Midbrain (tissue), 1 donor: ENCODE measurements around the gene HSD17B10.
"Not testable (repeated sequence)": the region's sequence is repeated elsewhere in the genome, so short reads cannot be mapped to it uniquely, and the experiment has no call there.

Experiments
- DNase-seq: peaks from one replicate; lab custom pipeline; 2025; lab: John Stamatoyannopoulos, UW

HSD17B10 gene

GRCh38 chrX:53433651-53434639, at the start of gene HSD17B10:
Gene HSD17B10, minus strand, starts transcription at chrX:53434370. Its CDS starts 25 bp downstream, at chrX:53434345.
- peak; percentile 82 for DNase-seq

GRCh38 chrX:53483416-53483815, 49.2 kb upstream of the HSD17B10 start:
- DNase-seq = no peak

DNA sequence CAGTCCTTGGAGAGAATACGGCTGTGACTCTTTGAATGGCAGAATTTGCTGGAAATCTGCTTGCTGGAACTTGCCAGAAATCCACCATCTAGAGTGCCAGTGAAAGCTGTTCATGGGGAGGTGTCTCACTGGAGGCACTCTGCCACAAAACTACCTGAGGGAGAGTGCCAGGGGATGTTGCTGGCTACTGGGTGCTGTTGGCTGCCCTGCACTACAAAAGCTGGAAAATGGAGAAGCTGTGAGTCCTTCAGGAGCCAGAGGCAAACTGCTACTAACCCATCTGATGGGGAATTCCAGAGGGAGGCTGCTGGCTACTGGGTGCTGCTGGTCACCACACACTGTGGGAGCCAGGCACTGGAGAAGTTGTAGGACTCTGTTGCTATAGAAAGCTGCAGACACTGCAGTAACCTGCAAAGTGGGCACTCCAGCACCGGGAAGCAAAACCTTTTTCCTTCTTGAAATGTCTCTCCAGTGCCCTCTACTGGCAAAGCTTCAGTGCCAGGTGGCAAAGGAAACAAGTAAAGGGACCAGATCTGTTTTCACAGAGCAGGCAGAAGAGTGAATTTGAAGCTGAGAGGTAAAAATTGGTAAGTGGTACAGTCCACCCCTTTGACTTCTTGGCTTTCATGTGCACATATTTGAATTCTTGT, 47.8 kb upstream of the HSD17B10 start:
- peak; percentile 42 for DNase-seq

GRCh38 chrX:53481093-53481492, 46.9 kb upstream of the HSD17B10 start:
- DNase-seq = no peak

DNA sequence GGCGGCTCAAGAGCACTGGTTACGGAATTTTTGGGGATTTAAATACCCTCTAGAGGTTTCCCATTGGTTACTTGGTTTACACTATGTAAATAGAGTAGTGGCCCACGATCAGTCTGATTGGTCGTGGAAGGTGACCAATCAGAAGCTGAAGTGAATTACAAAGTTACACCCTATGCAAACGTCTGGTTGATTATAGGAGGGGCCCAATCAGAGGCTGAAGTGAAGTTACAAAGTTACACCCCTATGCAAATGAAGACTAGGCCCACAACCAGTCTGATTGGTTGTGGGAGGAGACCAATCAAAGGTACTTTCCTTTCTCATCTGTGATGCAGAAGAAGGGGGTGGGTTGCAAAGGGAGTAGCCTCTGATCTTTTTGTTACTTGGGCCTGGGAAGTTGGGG, 45.1 kb upstream of the HSD17B10 start:
- no peak for DNase-seq

- DNase-seq = no peak
Observed at GRCh38 chrX:53476371-53476770, 42.2 kb upstream of the HSD17B10 start.

GRCh38 chrX:53474707-53475106, 40.5 kb upstream of the HSD17B10 start:
- no peak for DNase-seq

DNA sequence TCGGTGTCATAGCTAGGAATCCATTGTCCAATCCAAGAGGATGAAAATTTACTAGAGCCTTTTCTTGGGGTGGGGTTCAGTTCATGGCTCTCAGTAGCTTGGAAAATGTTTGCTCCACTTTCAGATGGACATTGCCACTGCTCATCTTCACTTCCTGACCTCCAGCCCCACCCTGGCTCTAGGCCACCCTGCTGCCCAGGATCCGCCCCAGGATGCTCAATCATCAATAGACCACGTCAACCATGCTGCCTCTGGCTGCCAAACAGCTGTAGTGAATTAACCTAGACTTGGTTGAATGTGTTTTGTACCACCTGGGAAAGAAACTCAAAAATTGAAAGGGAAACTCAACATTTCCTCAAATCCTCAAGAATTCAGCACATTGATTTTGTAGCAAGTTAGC, 37.2 kb upstream of the HSD17B10 start:
- DNase-seq = no peak

DNA sequence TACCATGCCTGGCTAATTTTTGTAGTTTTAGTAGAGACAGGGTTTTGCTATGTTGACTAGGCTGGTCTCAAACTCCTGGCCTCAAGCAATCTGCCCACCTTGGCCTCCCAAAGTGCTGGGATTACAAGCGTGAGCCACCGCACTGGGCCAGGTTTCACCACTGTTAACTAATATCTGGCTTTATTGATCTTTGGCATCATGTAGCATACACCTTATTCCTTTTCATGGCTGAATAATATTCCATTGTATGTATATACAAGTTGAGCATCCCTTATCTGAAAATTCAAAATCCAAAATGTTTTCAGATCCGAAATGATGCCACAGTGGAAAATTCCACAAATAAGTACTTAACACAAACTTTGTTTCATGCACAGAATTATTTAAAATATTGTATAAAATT, 34.5 kb upstream of the HSD17B10 start:
- DNase-seq = not testable (repeated sequence)

GRCh38 chrX:53458082-53458481, 23.9 kb upstream of the HSD17B10 start:
- DNase-seq = no peak

DNA sequence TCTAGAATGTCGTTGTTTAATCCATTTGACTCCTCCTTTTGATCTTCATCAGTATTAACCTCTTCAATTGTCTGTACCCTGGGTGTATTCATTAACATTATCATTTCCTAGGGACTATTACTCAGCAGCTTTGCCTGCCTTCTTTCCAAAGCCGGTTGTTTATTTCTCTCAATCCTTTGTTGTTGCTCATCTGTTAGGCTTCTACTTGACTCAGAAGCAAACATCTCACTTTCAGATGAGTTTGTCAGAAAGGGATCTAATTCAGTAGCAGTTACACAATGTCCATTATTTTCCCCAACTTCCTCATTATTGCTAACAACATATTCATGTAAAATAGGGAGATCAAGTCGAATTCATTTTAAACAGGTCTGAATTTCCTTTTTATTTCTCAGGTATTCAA, 22.1 kb upstream of the HSD17B10 start:
- no peak for DNase-seq

DNA sequence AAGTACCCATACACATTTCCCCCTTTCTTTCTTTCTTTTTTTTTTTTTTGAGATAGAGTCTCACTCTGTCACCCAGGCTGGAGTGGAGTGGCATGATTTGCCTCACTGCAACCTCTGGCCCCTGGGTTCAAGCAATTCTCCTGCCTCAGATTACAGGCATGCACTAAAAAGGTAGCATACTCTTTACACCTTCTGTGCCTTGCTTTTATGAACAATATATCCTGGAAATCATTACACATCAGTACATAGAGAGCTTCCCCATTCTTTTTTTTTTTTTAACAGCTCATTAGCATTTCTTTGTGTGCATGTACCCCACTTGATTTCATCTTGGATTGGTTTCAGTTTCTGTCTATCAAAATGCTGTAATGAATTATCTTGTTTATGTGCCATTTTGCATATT, 18.6 kb upstream of the HSD17B10 start:
- DNase-seq = no peak

- no peak for DNase-seq
Observed at GRCh38 chrX:53449632-53450031, 15.5 kb upstream of the HSD17B10 start.

DNA sequence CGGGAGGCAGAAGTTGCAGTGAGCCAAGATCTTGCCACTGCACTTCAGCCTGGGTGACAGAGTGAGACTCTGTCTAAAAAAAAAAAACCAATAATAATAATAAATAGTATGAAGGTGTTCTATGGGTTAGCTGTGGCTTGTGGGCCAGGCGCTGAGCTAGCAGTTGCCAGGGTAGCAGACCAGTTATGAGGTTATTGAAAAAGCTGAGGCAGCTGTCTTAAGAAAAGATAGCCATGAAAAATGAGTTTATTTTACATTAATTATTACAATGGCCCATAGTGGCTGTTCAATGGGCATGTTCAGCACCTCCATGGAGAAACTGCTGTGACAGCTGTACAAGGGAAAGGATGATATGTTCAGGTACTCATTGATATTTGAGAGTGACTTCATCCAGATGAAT, 13.3 kb upstream of the HSD17B10 start:
- no peak for DNase-seq

- DNase-seq = no peak
Observed at GRCh38 chrX:53445977-53446376, 11.8 kb upstream of the HSD17B10 start.

DNA sequence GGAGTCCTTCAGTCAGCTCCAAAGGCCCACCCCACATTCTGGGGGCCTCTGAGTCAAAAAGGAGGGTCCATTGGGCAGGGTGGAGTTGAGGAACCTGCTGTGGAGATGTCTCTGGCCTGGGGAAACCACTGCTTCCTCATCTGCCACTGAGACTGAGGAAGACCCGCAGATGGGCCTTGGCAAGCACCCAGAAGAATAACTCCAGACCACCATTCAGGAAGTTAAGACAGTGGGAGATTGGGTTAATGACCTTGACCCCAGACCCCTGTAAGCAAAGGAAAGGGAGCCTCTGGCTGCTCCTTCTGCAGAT, 8.1 kb upstream of the HSD17B10 start:
- DNase-seq = no peak

DNA sequence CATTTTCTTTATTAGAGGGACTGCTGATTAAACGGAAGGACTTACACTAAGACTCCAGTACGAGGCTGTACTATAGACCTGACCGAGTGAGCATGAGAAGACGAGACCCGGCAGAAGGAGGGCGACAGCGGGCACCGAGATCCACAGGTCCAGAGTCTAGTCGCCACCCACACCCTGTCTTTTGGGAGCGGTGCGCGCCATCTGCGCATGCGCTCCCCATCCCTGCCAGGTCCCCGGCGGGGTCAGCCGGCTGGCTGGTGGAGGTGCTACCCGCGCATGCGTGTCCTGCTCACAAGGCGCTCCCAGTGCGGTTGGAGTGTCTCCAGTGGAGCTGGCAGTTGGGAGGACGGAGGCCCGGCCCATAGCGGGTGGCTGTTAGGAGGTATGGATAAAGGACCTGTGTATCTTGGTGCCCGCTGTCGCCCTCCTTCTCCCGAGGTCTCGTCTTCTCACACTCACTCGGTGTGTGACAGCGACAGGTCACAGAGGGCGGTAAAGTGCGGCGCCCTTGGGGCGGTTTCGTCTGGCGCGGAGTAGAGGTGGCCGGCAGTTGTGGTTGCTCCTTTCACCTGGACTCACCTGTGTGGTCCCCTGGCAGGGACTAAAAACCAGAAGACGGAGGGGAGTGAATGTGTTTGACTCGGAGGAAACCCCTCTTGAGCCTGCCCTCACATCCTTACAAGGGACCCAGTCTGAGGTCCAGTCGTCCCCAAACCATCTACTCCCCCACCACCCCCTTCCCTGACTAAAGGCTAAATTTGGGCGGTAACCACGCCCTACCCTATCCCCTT, 7.6 kb upstream of the HSD17B10 start:
- DNase-seq = peak; percentile 65

- DNase-seq = no peak
Observed at GRCh38 chrX:53440621-53441517, 6.7 kb upstream of the HSD17B10 start.

DNA sequence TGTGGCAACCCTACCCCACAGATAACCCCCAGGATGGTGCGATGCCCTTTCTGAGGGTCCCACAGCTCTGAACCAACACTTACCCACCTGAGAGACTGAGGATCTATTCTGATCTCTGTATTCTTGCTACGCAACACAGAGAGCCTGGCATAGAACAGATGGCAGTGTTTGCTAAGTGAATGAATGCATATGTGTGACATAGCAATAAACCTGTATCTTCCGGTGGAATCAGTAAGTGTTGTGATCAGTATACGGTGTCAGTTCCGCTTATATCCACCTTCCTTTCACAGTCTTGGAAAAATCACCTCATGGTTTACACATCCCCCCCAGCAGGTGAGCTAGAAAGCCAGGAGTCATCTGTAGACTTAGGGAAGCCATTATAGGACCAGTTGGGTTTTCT, 5.9 kb upstream of the HSD17B10 start:
- DNase-seq = no peak

- no peak for DNase-seq
Observed at GRCh38 chrX:53438832-53439230, 4.7 kb upstream of the HSD17B10 start.

DNA sequence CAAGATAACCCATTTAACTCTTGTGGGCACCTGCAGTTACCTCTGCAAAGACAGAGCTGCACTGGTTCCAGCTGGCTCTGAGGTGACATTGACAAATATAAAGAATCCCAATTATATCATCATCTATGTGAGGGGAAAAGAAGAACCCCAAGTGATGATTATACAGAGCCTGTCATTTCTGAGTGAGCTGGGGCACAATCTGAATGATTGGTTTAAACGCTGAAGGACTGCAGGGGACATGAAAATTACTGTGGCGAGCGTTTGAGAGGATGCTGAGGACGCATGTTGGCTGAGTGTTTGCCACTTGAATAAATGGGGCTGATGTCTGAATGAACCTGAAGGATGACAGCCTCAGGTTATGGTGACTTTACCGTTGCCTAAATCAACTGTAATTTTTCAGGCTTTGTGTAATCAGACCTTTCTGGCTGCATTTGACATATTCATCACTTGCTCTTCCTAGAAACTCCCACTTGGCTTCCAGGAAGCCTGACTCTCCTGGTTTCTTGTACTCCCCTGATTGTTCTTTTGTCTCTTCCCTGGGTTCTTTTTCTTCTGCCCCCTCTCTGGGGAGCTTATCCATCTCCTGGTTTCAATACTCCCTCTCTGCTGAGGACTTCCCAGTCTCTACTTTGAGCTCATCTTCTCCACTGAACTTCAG, 4.1 kb upstream of the HSD17B10 start:
- DNase-seq = no peak
